HepG2 (cell line): ENCODE data around the gene P4HA1. TPM values are rescaled to one million over a fixed set of nuclear protein-coding genes. Genes with fewer than 3 reads are reported as not detected.

Source experiments
- ATAC-seq: fragments of 200-7000 bp; cut with Tn5 transposase; 3 replicates; pipeline ENCODE4 v1.9.1; 2020; ENCODE audit warnings: mild to moderate bottlenecking, moderate library complexity
- BruUV-seq: library from RNA; stranded (reverse); fragments of 400-500 nt; replicated peaks from 2 replicates; lab custom pipeline; 2021; lab: Mats Ljungman, UMichigan
- CTCF ChIA-PET: fragments of 300-600 bp; formaldehyde crosslinking; extraction: SDS; loops from one replicate; lab custom pipeline; 2021; ENCODE audit warnings: low total read pairs, inconsistent platforms, low intra/inter-chr PET ratio; lab: Yijun Ruan, JAX
- POLR2A ChIA-PET: fragments of 350-600 bp; sonication (Branson Sonifier 250); formaldehyde crosslinking; loops from one replicate; lab custom pipeline; 2020; ENCODE audit warnings: antibody characterized with exemption, inconsistent platforms; lab: Yijun Ruan, JAX
- DNase-seq: peaks from one replicate; pipeline ENCODE4 v3.0.0-alpha.2; 2015; ENCODE audit warnings: low spot score
- FAIRE-seq: peaks from 3 replicates; lab custom pipeline; 2011; peaks lifted over from hg19 to GRCh38; lab: Jason Lieb, UNC
- H2AFZ ChIP-seq: one replicate; pipeline ENCODE4 v1.6.1; 2011; ENCODE audit warnings: low read length, inconsistent platforms
- H3K27ac ChIP-seq: fragments of 300-600 bp; 3 replicates; pipeline ENCODE4 v1.8.0; 2011; ENCODE audit warnings: mixed run types, mild to moderate bottlenecking, mixed read lengths, low read length, inconsistent platforms; ENCODE audit not compliant: insufficient read depth; ENCODE audit errors: extremely low read length
- H3K27me3 ChIP-seq, 2 experiments: fragments of 200-600 bp in 1 of 2; 2 replicates in 1 of 2; 3 replicates in 1 of 2; pipeline versions ENCODE4 v1.6.0 to v1.8.0; 2011; ENCODE audit warnings: low read length in 2 of 2, mild to moderate bottlenecking in 2 of 2, moderate library complexity in 2 of 2, inconsistent platforms in 1 of 2; ENCODE audit not compliant: insufficient read depth in 2 of 2, control insufficient read depth in 1 of 2
- H3K36me3 ChIP-seq, 2 experiments: fragments of 200-600 bp in 1 of 2; replicated peaks in 1 of 2; 2 replicates in 1 of 2; 3 replicates in 1 of 2; pipeline versions ENCODE4 v1.5.1 to v1.8.0; 2011; ENCODE audit warnings: low read length in 2 of 2, inconsistent platforms in 1 of 2; ENCODE audit not compliant: insufficient read depth in 2 of 2, control insufficient read depth in 1 of 2
- H3K4me1 ChIP-seq: 2 replicates; pipeline ENCODE4 v1.5.1; 2012; ENCODE audit warnings: low read length, inconsistent platforms; ENCODE audit not compliant: insufficient read depth
- H3K4me2 ChIP-seq: 2 replicates; pipeline ENCODE4 v1.6.0; 2011; ENCODE audit warnings: low read depth, low read length, inconsistent platforms
- H3K4me3 ChIP-seq, 3 experiments: fragments of 200-600 bp in 1 of 3; sonication (generic), shearing (Covaris generic) in 1 of 3; replicated peaks in 1 of 3; 2 replicates each; pipeline ENCODE4 v1.5.1; 2011 to 2016; ENCODE audit warnings: low read length in 3 of 3, inconsistent platforms in 2 of 3, low read depth in 2 of 3, mild to moderate bottlenecking in 2 of 3, control low read depth in 1 of 3, mixed read lengths in 1 of 3; ENCODE audit not compliant: insufficient read depth in 1 of 3
- H3K79me2 ChIP-seq: one replicate; pipeline ENCODE4 v1.6.1; 2011; ENCODE audit warnings: low read length, inconsistent platforms; ENCODE audit not compliant: insufficient read depth
- H3K9ac ChIP-seq: 2 replicates; pipeline ENCODE4 v1.6.0; 2011; ENCODE audit warnings: mild to moderate bottlenecking, low read depth, low read length, inconsistent platforms; ENCODE audit not compliant: insufficient read depth
- H3K9me3 ChIP-seq: 2 replicates; pipeline ENCODE4 v1.5.1; 2012; ENCODE audit warnings: mild to moderate bottlenecking, low read length
- H4K20me1 ChIP-seq: 2 replicates; pipeline ENCODE4 v1.6.0; 2011; ENCODE audit warnings: inconsistent platforms, mild to moderate bottlenecking, low read length, moderate library complexity; ENCODE audit not compliant: insufficient read depth
- ARID3A ChIP-seq: IDR thresholded peaks from 2 replicates; pipeline ENCODE4 v1.6.1; 2012; ENCODE audit warnings: low read depth, low read length, improper control_type of control experiment
- CC2D1A ChIP-seq: sonication (generic); formaldehyde crosslinking; IDR thresholded peaks from 2 replicates; pipeline ENCODE4 v1.8.1; 2023; ENCODE audit warnings: mild to moderate bottlenecking, missing genetic modification reagents
- GFI1 ChIP-seq: sonication (generic); formaldehyde crosslinking; IDR thresholded peaks from 2 replicates; pipeline ENCODE4 v1.5.0; 2020; ENCODE audit warnings: missing genetic modification reagents, mild to moderate bottlenecking, borderline replicate concordance
- KLF9 ChIP-seq: IDR thresholded peaks from 2 replicates; pipeline ENCODE4 v1.6.1; 2016; ENCODE audit warnings: low read depth
- RELA ChIP-seq: sonication (generic); formaldehyde crosslinking; IDR thresholded peaks from 2 replicates; pipeline ENCODE4 v1.4.0; 2020; ENCODE audit warnings: missing genetic modification reagents
- SIX4 ChIP-seq: sonication (generic); formaldehyde crosslinking; IDR thresholded peaks from 2 replicates; pipeline ENCODE4 v1.4.0; 2020; ENCODE audit warnings: missing genetic modification reagents
- SMAD1 ChIP-seq: sonication (generic); formaldehyde crosslinking; IDR thresholded peaks from 2 replicates; pipeline ENCODE4 v1.4.0; 2020; ENCODE audit warnings: missing genetic modification reagents, low read depth, mild to moderate bottlenecking, borderline replicate concordance
- SMAD3 ChIP-seq: sonication (generic); formaldehyde crosslinking; IDR thresholded peaks from 2 replicates; pipeline ENCODE4 v1.4.0; 2020; ENCODE audit warnings: missing genetic modification reagents
- ZBTB44 ChIP-seq: sonication (generic); formaldehyde crosslinking; IDR thresholded peaks from 2 replicates; pipeline ENCODE4 v1.4.0; 2020; ENCODE audit warnings: missing genetic modification reagents
- ZNF547 ChIP-seq: sonication (generic); formaldehyde crosslinking; IDR thresholded peaks from 2 replicates; pipeline ENCODE4 v1.5.1; 2020; ENCODE audit warnings: mild to moderate bottlenecking, missing genetic modification reagents
- ZNF609 ChIP-seq: sonication (generic); formaldehyde crosslinking; IDR thresholded peaks from 2 replicates; pipeline ENCODE4 v1.4.0; 2020; ENCODE audit warnings: mild to moderate bottlenecking, missing genetic modification reagents, borderline replicate concordance
- ZNF672 ChIP-seq: sonication (generic); formaldehyde crosslinking; IDR thresholded peaks from 2 replicates; pipeline ENCODE4 v1.8.1; 2022; ENCODE audit warnings: missing genetic modification reagents
- WGBS: methylation state at CpG from one replicate; pipeline ENCODE4 v1.1.6; 2017; ENCODE audit warnings: low lambda C conversion rate; 5-methylcytosine and 5-hydroxymethylcytosine counted together
- in situ Hi-C: cut with HindIII; loops from 2 replicates; pipeline ENCODE4 v1.10.0; 2017; ENCODE audit warnings: low pct_unique_long_range_greater_than_20kb; ENCODE audit not compliant: extremely low pct_ligation_motif_present
- intact Hi-C: fragments of 100-400 bp; cut with micrococcal nuclease; formaldehyde crosslinking; loops from one replicate; pipeline ENCODE4 v1.10.0; 2022; ENCODE audit not compliant: unreplicated experiment
- polyA plus RNA-seq, 8 experiments: library from polyadenylated mRNA; depleted of rRNA in 3 of 8; stranded (reverse) in 7 of 8; unstranded in 1 of 8; fragments of >200 nt; fragmentation: Illumina TruSeq in 4 of 8; extraction: Trizol in 4 of 8; gene quantifications; 2 replicates each; pipeline versions ENCODE4 v1.2.1 to v1.2.3, GENCODE V29; 2011 to 2016; ENCODE audit warnings: low read depth in 4 of 8, missing spikeins in 1 of 8, mixed read lengths in 1 of 8; ENCODE audit not compliant: insufficient read depth in 1 of 8
- total RNA-seq, 5 experiments: library from RNA; depleted of rRNA; stranded (reverse); fragments of >200 nt; fragmentation: Illumina TruSeq; extraction: Trizol; gene quantifications; 2 replicates each; pipeline ENCODE4 v1.2.3, GENCODE V29; 2016; ENCODE audit warnings: low read depth in 1 of 5

The P4HA1 gene
- total and polyA plus RNA-seq, 2 of the 13 experiments (the other 11 are each of a cell fraction or from before 2014, with no cell fraction given), result 63.1 to 196 TPM

DNA sequence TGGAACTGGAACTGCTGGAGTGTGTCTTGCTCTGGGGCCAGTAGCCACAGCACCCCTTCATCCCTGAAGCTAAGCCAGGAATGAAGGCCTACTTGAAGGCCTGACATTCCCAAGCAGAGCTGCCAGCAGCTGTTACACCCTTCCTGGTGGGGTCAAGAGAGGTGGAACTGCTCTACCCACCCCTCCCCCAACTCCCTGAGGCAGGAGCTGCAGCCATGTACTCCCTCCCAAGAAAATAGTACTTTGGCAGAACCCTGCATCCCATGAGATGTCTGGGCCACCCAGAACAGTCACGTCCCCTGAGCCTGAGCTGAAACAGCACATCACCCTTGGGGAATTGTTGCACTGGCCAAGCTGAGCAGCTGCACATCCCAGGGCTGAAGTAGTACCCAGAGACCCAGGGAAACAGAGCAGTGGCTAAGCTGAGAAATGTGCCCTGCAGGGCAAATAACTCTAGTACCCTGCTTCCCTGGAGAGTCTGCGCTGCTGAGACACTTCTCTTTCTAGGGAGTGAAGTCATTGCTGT lies 78.6 kb downstream of the P4HA1 start:
- no peak overlapping the region for H2AFZ ChIP-seq
- in situ Hi-C loops, result no loop called here
- H3K4me2 ChIP-seq, result no peak overlapping the region
- intact Hi-C loops, result no loop called here
- POLR2A ChIA-PET, result no interaction called here
- H4K20me1 ChIP-seq, result peaks cover 43% of the 10 kb centered on the region
- H3K36me3 ChIP-seq, result peaks cover 28 to 65% of the 10 kb centered on the region in 2 experiments
- 100% methylated on average over 2 of the region's 2 CpGs for WGBS
- BruUV-seq, result no TSS peak
- no peak overlapping the region for H3K9ac ChIP-seq
- CTCF ChIA-PET, result no interaction called here
- H3K4me1 ChIP-seq, result peaks cover 32% of the 10 kb centered on the region
- no peaks in the 10 kb centered on the region for H3K27me3 ChIP-seq
- H3K79me2 ChIP-seq, result peaks cover 25% of the 10 kb centered on the region
- ATAC-seq (peak; percentile 41; the same call in 2 of the 3 replicates), FAIRE-seq (no peak), DNase-seq (no peak)
- H3K9me3 ChIP-seq, result no peaks in the 10 kb centered on the region
- H3K27ac ChIP-seq, result no peak overlapping the region
- H3K4me3 ChIP-seq, result no peak overlapping the region
- TF ChIP-seq RELA (CRISPR knock-in tag) (no peak), KLF9 (CRISPR knock-in tag) (no peak), ZNF672 (CRISPR knock-in tag) (no peak), SIX4 (no peak), ZNF547 (CRISPR knock-in tag) (no peak), CC2D1A (no peak), ZNF609 (CRISPR knock-in tag) (no peak), GFI1 (no peak), SMAD1 (CRISPR knock-in tag) (no peak), ARID3A (no peak), SMAD3 (CRISPR knock-in tag) (no peak), ZBTB44 (CRISPR knock-in tag) (no peak)
